Subcutaneous adipose tissue (tissue), 4 donors: ENCODE results near the gene CENPF. TPM values are rescaled to one million over a fixed set of nuclear protein-coding genes. Genes with fewer than 3 reads are reported as not detected.

Source experiments
- total RNA-seq, 4 donors: library from RNA; depleted of rRNA; stranded (reverse); fragments of >200 nt; gene quantifications; one replicate each; pipeline ENCODE4 v1.1.0, GENCODE V29; 2016
- TF ChIP-seq, protein P1 (sequence below): fragments of 450-650 bp; IDR thresholded peaks from one replicate; pipeline ENCODE4 v1.5.1; 2016; ENCODE audit warnings: low read depth, mild to moderate bottlenecking, control low read depth, antibody characterized with exemption, moderate library complexity

Gene CENPF
- total RNA-seq, 4 donors from 2014 or later, result 1.7 to 5.1 (median 3.1) TPM

DNA sequence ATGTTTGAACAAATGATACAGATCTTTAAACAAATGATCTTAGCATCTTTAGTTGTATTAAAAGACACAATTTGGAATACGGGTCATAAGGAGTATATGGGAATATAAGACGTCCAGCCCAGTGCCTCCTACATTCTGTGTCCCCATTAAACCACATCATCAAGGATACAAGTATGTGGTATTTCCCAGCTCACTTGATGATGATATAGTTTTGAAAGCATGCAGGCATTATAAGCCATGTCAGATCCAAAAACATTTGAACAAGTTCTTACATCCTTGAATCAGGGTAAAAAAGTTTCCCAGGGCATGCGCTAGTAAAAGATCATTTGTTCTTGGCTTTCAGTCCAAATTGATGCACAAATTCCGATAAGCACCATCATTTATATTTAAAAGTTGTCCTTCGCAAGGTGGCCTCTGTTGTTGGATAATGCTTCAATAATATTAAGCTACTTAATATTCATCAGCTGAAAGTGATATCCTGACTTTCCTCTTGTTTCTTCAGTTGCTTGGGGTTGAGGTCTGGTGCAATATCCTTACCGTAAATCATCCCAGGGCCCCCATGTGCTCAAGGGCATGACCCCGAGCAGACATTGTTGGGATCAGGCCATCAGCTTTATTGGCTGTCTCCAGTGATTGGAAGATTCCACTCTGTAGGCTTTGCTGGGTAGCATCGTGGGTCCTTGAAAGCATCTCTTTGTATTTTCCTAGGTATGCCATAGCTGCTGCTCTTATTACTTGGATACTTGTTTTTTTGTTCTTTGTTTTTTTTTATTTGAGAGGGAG lies 61.8 kb downstream of the CENPF start:
- TF ChIP-seq, protein P1, sequence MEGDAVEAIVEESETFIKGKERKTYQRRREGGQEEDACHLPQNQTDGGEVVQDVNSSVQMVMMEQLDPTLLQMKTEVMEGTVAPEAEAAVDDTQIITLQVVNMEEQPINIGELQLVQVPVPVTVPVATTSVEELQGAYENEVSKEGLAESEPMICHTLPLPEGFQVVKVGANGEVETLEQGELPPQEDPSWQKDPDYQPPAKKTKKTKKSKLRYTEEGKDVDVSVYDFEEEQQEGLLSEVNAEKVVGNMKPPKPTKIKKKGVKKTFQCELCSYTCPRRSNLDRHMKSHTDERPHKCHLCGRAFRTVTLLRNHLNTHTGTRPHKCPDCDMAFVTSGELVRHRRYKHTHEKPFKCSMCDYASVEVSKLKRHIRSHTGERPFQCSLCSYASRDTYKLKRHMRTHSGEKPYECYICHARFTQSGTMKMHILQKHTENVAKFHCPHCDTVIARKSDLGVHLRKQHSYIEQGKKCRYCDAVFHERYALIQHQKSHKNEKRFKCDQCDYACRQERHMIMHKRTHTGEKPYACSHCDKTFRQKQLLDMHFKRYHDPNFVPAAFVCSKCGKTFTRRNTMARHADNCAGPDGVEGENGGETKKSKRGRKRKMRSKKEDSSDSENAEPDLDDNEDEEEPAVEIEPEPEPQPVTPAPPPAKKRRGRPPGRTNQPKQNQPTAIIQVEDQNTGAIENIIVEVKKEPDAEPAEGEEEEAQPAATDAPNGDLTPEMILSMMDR, result no peak

DNA sequence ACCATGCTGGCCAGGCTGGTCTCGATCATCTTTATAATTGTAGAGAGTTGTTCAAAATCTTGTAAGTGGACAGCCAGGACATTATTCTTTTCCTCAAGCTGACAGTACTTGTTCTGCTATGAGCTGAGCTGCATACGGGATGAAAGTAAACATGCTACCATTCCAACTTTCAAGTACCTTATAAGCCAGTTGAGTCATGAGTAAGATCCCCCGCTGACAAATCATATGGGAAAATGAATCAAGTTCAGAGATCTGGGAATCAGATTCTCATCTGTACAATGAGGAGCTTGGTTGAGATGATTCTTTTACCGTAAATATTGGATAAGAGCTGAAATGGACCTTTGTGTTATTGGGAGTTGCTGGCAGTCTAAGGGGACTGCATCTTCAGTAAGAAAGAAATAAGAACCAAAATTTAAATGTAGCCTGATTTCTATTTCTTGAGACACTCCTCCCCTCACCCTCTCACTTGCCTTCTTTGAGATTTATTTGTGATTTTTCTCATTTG lies 62.7 kb downstream of the CENPF start:
- TF ChIP-seq, protein P1, result no peak

DNA sequence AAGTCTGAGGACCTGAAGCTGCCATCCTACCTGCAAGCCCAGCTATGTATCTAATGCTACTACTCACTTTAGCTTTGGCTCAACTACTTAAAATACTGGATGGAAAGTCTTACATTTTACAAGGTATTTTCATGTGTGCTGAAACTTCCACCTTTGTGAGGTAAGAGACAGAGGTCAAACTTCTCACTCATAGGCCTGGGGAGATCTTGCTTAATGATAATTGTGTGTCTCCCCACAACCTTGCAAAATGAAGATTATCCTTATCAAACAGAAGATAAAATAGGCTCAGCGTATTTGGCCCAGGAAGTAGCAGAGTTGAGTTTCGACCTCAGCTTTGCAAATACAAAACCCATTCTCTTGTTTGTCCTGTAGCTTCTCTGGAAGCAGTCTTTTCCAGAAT lies 63.7 kb downstream of the CENPF start:
- TF ChIP-seq, protein P1, result no peak

DNA sequence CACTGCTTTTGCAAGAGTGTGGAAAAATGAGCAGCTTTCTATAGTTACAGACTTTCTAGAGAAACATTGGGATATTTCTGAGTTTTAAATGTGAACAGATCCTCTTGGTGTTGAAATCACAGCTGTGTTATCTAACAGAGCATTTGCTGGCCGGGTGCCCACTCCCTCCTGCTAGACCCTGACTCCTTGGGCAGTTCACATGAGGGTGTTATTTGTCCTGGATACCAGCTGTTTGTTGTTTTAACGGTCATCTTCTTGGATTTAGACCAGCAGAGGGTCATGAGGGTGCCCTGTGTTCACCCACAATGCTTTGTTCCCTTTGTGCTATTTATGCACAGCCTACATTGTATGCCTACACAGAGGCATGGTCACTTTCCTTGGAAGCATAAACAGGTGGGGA lies 67.1 kb downstream of the CENPF start:
- TF ChIP-seq, protein P1, result no peak

DNA sequence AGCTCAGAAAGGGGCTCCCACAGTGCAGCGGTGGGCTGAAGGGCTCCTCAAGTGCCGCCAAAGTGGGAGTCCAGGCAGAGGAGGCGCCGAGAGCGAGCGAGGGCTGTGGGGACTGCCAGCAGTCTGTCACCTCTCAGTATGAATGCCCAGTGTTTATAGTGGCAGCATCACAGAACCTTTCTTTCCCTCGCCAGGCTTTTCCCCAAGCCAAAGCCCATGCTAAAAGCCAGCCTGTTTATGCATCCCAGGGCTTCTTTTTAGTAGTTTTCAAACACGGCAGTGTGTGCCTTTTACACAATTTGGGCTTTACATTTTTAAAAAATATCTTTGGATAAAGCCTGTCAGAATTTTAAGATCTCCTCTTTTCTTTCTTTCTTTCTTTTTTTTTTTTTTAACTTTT lies 70.6 kb downstream of the CENPF start:
- TF ChIP-seq, protein P1, result no peak

DNA sequence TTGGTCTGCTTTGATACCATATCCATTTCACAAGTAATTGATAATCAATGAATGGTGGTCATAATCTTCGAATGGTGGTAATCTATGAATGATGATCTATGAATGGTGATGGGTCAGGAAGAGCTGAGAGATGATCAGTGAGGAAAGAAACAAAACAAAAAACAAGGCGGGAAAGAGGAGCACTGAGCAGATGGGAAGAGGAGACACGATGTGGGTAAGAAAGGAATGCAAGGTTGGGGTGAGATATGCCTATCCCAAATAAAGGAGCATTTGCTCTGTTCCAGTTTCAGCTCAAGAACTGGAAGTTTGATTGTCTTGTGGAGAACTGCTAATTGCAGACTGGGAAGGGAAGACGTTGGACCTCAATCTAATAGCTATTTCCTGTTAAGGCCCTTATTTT lies 73.8 kb downstream of the CENPF start:
- TF ChIP-seq, protein P1, result no peak

DNA sequence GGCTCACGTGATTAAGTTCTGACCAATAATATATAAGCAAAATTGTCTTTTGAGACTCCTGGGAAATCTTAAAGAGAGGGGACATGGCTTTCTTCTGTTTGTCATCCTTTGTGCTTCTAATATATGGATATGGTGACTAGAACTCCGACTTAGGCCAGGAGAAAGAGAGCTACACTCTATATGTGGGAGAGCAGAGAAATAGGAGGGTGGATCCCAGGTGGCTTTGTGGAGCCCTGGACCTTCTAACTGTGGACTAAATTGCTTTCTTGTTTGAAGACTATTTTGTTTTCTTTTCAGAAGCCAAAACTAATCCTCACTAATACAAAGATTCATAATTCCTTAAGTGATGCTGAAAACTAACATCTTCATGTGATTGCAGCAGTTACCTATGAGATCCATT lies 75.0 kb downstream of the CENPF start:
- TF ChIP-seq, protein P1, result no peak
